ENCODE results near the gene RPLP2. TPM values are rescaled to one million over a fixed set of nuclear protein-coding genes. Genes with fewer than 3 reads are reported as not detected.

Gene RPLP2
- polyA plus RNA-seq, 1 experiment: 1,199 TPM

- CTCF ChIA-PET: no interaction called here
- TF ChIP-seq CTCF (IDR thresholded peaks at IDR 0.05; ENCODE audit: insufficient read depth, low read depth, low read length): no peak
- no peak overlapping the region for H3K4me3 ChIP-seq (ENCODE audit: low read depth, low read length)
- no peak for DNase-seq (ENCODE audit: low read depth)
- POLR2A ChIA-PET: no interaction called here
- H3K36me3 ChIP-seq (ENCODE audit: control insufficient read depth, insufficient read depth, low read length): peaks cover 25% of the 10 kb centered on the region
- no peaks in the 10 kb centered on the region for H3K27me3 ChIP-seq (ENCODE audit: control insufficient read depth, insufficient read depth, low read length)
Measured at GRCh38 chr11:799641-800316, 10.0 kb upstream of the RPLP2 start.

GRCh38 chr11:800473-800872 is 9.3 kb upstream of the RPLP2 start:
- POLR2A ChIA-PET: no interaction called here
- TF ChIP-seq CTCF (IDR thresholded peaks at IDR 0.05; ENCODE audit: insufficient read depth, low read depth, low read length): no peak
- peaks cover 25% of the 10 kb centered on the region for H3K36me3 ChIP-seq (ENCODE audit: control insufficient read depth, insufficient read depth, low read length)
- no peak for DNase-seq (ENCODE audit: low read depth)
- H3K4me3 ChIP-seq (ENCODE audit: low read depth, low read length): no peak overlapping the region
- H3K27me3 ChIP-seq (ENCODE audit: control insufficient read depth, insufficient read depth, low read length): no peaks in the 10 kb centered on the region
- CTCF ChIA-PET: no interaction called here

- Histone ChIP-seq H3K27me3 (ENCODE audit: control insufficient read depth, insufficient read depth, low read length) (no peaks in the 10 kb centered on the region), H3K4me3 (ENCODE audit: low read depth, low read length) (no peak overlapping the region), H3K36me3 (ENCODE audit: control insufficient read depth, insufficient read depth, low read length) (peaks cover 25% of the 10 kb centered on the region)
- ChIA-PET CTCF (no interaction called here), POLR2A (no interaction called here)
- DNase-seq (ENCODE audit: low read depth): no peak
- no peak for TF ChIP-seq CTCF (IDR thresholded peaks at IDR 0.05; ENCODE audit: insufficient read depth, low read depth, low read length)
Measured at GRCh38 chr11:801097-801780, 8.5 kb upstream of the RPLP2 start.

- TF ChIP-seq CTCF (IDR thresholded peaks at IDR 0.05; ENCODE audit: insufficient read depth, low read depth, low read length): no peak
- peaks cover 25% of the 10 kb centered on the region for H3K36me3 ChIP-seq (ENCODE audit: control insufficient read depth, insufficient read depth, low read length)
- no peak for DNase-seq (ENCODE audit: low read depth)
- H3K4me3 ChIP-seq (ENCODE audit: low read depth, low read length): no peak overlapping the region
- ChIA-PET POLR2A (no interaction called here), CTCF (interaction anchor here (0.6 kb wide), 1 partner anchor 234 kb away, joined by 3 read pairs; no protein-coding TSS in a partner anchor)
- H3K27me3 ChIP-seq (ENCODE audit: control insufficient read depth, insufficient read depth, low read length): no peaks in the 10 kb centered on the region
Measured at GRCh38 chr11:802018-802617, 7.6 kb upstream of the RPLP2 start.

GRCh38 chr11:802693-803466 is 6.9 kb upstream of the RPLP2 start:
- no peak for TF ChIP-seq CTCF (IDR thresholded peaks at IDR 0.05; ENCODE audit: insufficient read depth, low read depth, low read length)
- Histone ChIP-seq H3K27me3 (ENCODE audit: control insufficient read depth, insufficient read depth, low read length) (no peaks in the 10 kb centered on the region), H3K36me3 (ENCODE audit: control insufficient read depth, insufficient read depth, low read length) (peaks cover 25% of the 10 kb centered on the region), H3K4me3 (ENCODE audit: low read depth, low read length) (no peak overlapping the region; the same call in 1 of the 2 replicates)
- ChIA-PET POLR2A (no interaction called here), CTCF (interaction anchor here (0.6 kb wide), 1 partner anchor 234 kb away, joined by 3 read pairs; no protein-coding TSS in a partner anchor)
- DNase-seq (ENCODE audit: low read depth): no peak

Data from BJ (cell line).